GM23338 (cell line): Measurements from ENCODE around the gene HMCN2.

ENCODE experiments used
- CTCF ChIP-seq, 2 experiments: fragments of 200-600 bp in 1 of 2; sonication (generic) in 1 of 2; conservative IDR thresholded peaks; 2 replicates each; pipeline versions ENCODE4 v1.5.1 to v1.6.1; 2016 to 2017; ENCODE audit warnings: antibody characterized with exemption in 2 of 2, low read depth in 2 of 2, mild to moderate bottlenecking in 2 of 2, moderate library complexity in 1 of 2
- POLR2AphosphoS5 ChIP-seq: IDR thresholded peaks from 2 replicates; pipeline ENCODE4 v1.6.1; 2016; ENCODE audit warnings: antibody characterized with exemption, low read depth
- REST ChIP-seq: IDR thresholded peaks from one replicate; pipeline ENCODE4 v1.6.1; 2018; ENCODE audit warnings: antibody characterized with exemption; ENCODE audit not compliant: unreplicated experiment

- no peak for TF ChIP-seq REST
- TF ChIP-seq POLR2AphosphoS5, result no peak
- TF ChIP-seq CTCF (conservative IDR thresholded peaks at IDR 0.05; ENCODE audit: low read depth in 2 of 2), result no peak
Measured at GRCh38 chr9:130329061-130329460, 63.5 kb downstream of the HMCN2 start.
